GM21576 (cell line): ENCODE measurements around the gene PGA4.
"Not testable (repeated sequence)": the region's sequence is repeated elsewhere in the genome, so short reads cannot be mapped to it uniquely, and the experiment has no call there.

Experiments
- ATAC-seq: cut with Tn5 transposase; IDR thresholded peaks from one replicate; pipeline ENCODE4 v1.9.1; 2021; ENCODE audit warnings: mild to moderate bottlenecking, moderate library complexity; ENCODE audit not compliant: unreplicated experiment

Gene PGA4

DNA sequence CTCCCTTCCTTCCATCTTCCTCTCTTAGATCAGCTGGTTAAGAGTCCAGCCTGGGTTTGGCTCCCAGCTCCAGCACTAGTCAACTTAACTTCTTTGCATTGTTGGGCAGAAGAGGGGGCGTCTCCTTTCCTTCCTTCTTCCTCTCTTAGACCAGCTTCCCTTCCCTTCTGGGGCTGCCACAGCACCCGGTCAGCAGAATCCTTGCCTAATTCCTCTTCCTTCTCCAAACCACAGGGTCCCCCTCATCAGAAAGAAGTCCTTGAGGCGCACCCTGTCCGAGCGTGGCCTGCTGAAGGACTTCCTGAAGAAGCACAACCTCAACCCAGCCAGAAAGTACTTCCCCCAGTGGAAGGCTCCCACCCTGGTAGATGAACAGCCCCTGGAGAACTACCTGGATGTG, 18.3 kb upstream of the PGA4 start:
- not testable (repeated sequence) for ATAC-seq

DNA sequence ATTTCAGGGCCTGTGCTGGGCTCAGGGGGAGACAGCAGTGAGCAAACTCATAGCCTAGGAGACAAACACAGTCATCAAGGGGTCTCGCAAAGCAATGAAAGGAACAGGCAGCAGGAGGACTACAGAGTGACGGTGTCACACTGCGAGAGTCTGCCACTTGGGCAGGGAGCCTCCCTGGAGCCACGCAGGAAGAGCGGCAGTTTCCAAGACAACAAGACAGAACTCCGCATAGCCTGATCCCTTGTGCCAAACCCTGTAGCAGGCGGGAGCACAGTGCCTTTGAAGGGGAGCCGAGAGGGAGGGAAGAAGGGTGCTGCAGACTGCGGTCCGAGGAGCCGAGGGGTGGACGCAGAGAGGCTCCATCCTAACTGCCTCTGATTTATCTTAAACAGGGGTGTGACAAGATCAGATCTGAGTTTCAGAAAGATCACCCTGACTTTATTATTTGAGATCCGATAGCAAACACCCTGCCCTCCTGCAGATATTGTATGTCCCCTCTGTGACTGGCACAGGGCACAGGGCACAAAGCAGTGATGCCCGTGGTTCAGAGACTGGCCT, 17.6 kb upstream of the PGA4 start:
- not testable (repeated sequence) for ATAC-seq

DNA sequence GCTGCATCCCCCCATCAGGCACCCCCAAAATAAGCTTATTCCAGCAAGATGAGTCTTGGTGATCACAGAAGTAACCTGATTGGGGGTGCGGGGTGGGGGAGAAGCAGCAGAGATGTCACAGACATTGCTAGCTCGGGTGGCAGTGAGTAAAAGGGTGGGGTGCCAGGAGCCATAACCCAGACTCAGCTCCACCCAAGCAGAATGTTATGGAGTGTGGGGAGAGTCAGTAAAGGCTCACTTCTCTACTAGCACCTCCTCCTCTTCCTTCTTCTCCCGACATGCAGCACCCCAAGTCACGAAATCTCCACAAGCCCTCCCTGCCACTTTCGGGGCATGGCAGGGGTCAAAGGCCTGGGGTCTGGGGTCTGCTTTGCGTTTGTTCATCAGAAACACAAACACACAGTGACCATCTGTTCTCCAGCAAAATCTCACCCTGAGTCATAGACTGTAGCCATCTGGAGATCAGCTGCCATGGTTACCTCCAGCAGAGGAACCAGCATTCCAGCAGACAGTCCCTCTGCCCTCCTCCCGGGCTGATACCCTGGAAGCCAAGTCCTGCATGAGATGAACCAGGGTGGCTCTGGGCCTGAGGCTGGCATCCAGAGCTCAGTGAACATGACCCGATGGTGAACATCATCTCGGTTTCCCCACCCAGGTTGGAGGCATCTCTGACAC, 14.4 kb upstream of the PGA4 start:
- ATAC-seq = not testable (repeated sequence)

DNA sequence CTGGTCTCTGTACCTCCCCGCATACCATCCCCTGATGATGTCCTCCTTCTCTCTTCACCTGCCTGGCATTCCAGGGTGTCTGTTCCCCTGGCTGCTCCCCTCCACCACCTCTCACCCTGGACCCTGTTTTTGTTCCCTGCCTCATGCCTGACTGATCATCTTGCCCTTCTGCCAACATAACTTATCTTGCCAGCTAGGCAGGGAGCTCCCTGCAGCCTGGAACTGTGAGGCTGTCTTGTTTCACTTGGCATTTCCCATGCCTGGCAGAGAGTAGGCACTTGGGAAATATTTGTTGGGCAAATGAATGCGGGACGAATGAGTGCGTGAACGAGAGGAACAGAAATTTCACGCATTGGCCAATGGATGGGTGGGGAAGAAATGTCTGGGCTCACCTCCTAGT, 11.5 kb upstream of the PGA4 start:
- ATAC-seq = not testable (repeated sequence)

DNA sequence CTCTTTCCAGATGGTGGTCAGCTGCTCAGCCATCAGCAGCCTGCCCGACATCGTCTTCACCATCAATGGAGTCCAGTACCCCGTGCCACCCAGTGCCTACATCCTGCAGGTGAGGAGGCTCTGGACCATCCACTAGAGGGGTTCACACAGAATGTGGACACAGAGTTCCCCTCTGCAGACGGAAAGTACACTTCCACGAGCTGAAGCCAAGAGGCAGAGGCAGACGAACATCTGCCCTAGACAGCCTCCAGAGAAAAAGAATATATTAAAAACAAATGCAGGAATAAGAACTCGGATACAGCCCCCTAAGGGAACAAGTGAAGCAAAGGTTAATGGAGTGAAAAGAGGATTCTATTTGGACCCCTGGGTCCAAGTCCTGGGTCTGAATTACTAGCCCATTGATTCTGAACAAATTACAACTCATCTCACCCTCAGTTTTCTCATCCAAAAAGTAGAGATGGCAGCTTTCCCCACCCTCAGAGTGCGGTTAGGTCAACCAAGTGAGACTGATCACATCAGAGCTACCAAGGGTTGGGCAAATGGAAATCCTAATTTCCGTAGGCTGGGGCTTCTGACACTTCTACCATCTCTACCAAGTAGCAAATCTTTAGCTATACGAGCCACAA, 10.7 kb upstream of the PGA4 start:
- ATAC-seq = not testable (repeated sequence)

DNA sequence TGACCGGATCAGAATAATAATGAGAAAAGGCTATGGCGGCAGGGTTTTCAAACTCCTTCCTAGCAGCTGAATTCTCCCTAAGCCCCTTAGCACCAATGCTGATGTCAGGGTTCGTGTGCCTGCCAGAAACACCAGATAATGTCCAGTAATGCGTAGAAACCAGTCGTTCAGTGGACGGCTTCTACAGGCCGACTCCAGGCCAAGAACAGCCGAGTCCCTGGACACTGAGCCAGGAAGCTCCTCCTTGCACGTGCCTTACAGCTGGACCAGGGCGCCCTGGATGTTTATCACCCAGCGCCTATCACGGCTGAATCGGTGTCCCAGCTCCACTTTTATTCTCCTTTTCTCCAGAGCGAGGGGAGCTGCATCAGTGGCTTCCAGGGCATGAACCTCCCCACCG, 9.9 kb upstream of the PGA4 start:
- ATAC-seq = not testable (repeated sequence)

DNA sequence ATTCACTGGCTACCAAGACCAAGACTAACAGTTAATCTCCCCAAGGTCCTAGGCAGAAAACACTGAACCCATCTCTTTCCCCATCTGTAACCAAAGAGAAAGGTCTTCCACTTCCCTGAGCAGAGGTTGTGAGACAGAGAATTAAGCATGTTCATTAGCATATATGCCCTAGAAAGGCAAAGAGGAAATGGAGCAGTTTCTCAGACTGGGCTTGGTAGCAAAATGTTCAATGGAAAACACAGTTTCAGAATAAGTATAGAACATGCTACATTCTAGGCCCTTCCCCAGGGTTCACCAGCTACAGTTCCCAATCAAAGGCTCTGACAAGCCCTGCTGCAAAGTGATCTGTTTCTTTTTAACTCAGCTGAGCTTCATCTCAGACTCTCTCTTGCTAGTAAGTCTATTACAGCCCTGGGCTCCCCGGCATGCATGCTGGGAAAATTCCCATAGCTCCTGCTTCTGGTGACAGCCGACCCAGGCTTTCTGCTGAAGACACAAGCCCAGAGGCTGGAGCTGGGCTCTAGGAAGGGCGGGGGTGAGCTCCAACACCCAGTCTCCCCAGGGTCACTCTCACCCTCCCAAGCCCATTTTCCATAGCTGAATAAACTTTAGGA, 8.3 kb upstream of the PGA4 start:
- ATAC-seq = not testable (repeated sequence)

DNA sequence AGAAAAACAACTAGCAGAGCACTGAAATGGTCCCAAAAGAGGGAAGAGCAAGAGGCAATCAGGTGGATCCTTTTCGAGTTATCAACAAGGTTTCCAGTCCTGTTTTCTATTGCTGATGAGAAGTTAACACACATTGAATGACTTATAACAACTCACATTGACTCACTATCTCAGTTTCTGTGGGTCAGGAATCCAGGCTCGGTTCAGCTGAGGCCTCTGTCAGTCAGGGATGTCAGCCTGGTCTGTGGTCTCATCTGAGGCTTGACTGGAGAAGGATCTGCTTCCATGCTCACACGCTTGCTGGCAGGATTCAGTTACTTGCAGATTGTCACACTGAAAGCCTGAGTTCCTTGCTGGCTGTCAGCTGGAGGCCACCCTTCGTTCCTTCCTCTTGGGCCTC, 3.8 kb upstream of the PGA4 start:
- ATAC-seq = not testable (repeated sequence)

DNA sequence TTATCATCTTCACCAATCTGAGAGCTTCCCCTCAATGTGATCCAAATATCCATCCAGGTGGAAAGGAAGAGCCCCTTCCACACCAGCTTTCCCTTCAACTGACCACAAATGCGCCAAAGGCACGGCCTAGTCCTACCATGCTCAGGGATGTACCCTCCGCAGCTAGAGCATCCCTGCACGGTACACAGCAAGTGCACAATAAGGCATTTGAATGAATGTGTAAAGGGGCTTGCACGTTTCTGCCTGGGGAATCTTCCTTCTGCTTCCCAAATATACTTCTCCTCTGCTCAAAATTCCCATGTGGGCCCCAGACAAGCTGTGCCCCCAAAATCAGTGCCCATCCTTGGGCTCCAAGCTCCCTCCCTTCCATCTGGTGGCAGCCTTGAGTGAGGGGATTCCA, 3.1 kb upstream of the PGA4 start:
- not testable (repeated sequence) for ATAC-seq

DNA sequence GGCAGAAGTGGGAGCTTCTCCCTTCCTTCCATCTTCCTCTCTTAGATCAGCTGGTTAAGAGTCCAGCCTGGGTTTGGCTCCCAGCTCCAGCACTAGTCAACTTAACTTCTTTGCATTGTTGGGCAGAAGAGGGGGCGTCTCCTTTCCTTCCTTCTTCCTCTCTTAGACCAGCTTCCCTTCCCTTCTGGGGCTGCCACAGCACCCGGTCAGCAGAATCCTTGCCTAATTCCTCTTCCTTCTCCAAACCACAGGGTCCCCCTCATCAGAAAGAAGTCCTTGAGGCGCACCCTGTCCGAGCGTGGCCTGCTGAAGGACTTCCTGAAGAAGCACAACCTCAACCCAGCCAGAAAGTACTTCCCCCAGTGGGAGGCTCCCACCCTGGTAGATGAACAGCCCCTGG, 545 bp downstream of the PGA4 start:
- not testable (repeated sequence) for ATAC-seq

DNA sequence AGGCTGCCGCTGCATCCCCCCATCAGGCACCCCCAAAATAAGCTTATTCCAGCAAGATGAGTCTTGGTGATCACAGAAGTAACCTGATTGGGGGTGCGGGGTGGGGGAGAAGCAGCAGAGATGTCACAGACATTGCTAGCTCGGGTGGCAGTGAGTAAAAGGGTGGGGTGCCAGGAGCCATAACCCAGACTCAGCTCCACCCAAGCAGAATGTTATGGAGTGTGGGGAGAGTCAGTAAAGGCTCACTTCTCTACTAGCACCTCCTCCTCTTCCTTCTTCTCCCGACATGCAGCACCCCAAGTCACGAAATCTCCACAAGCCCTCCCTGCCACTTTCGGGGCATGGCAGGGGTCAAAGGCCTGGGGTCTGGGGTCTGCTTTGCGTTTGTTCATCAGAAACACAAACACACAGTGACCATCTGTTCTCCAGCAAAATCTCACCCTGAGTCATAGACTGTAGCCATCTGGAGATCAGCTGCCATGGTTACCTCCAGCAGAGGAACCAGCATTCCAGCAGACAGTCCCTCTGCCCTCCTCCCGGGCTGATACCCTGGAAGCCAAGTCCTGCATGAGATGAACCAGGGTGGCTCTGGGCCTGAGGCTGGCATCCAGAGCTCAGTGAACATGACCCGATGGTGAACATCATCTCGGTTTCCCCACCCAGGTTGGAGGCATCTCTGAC, 4.5 kb downstream of the PGA4 start:
- not testable (repeated sequence) for ATAC-seq

DNA sequence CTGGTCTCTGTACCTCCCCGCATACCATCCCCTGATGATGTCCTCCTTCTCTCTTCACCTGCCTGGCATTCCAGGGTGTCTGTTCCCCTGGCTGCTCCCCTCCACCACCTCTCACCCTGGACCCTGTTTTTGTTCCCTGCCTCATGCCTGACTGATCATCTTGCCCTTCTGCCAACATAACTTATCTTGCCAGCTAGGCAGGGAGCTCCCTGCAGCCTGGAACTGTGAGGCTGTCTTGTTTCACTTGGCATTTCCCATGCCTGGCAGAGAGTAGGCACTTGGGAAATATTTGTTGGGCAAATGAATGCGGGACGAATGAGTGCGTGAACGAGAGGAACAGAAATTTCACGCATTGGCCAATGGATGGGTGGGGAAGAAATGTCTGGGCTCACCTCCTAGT, 7.3 kb downstream of the PGA4 start:
- not testable (repeated sequence) for ATAC-seq

DNA sequence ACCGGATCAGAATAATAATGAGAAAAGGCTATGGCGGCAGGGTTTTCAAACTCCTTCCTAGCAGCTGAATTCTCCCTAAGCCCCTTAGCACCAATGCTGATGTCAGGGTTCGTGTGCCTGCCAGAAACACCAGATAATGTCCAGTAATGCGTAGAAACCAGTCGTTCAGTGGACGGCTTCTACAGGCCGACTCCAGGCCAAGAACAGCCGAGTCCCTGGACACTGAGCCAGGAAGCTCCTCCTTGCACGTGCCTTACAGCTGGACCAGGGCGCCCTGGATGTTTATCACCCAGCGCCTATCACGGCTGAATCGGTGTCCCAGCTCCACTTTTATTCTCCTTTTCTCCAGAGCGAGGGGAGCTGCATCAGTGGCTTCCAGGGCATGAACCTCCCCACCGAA, 8.9 kb downstream of the PGA4 start:
- not testable (repeated sequence) for ATAC-seq

DNA sequence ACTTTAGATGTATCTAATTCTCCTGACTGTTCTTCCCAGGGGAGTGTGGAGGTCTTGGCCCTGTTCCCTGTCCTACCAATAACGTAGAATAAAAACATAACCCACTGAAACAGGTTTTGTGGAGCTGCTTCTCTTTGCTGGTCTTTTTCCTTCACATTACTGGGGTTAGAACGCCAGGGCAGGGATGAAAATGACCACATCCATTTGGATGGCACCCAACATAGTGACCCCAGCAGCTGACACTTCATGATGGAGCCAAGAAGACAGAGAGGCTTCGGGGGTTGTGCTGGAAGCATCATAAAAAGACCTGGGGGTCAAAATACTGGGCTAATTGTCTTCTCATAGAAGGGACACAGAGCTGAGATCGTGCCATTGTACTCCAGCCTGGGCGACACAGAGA, 9.4 kb downstream of the PGA4 start:
- not testable (repeated sequence) for ATAC-seq

DNA sequence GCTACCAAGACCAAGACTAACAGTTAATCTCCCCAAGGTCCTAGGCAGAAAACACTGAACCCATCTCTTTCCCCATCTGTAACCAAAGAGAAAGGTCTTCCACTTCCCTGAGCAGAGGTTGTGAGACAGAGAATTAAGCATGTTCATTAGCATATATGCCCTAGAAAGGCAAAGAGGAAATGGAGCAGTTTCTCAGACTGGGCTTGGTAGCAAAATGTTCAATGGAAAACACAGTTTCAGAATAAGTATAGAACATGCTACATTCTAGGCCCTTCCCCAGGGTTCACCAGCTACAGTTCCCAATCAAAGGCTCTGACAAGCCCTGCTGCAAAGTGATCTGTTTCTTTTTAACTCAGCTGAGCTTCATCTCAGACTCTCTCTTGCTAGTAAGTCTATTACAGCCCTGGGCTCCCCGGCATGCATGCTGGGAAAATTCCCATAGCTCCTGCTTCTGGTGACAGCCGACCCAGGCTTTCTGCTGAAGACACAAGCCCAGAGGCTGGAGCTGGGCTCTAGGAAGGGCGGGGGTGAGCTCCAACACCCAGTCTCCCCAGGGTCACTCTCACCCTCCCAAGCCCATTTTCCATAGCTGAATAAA, 10.5 kb downstream of the PGA4 start:
- ATAC-seq = not testable (repeated sequence)

DNA sequence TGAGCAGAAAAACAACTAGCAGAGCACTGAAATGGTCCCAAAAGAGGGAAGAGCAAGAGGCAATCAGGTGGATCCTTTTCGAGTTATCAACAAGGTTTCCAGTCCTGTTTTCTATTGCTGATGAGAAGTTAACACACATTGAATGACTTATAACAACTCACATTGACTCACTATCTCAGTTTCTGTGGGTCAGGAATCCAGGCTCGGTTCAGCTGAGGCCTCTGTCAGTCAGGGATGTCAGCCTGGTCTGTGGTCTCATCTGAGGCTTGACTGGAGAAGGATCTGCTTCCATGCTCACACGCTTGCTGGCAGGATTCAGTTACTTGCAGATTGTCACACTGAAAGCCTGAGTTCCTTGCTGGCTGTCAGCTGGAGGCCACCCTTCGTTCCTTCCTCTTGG, 15.0 kb downstream of the PGA4 start:
- ATAC-seq = not testable (repeated sequence)

DNA sequence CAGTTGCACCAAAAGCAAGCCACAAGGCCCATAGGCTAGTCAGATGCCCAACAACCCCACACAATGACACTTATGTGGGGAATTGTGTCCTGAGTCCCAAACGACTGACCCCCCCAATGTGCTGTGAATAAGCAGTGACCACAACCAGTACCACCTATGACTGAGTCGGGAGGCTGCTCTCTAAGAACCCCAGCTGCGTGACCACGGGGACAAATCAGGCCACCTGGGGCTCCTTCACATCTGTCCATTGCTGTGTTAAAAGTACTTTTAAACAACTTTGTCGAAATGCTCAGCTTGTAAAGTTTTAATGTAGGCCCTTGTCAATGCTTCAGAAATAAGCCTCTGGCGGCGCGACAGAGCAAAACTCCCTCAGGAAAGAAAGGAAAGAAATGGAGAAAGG, 18.1 kb downstream of the PGA4 start:
- not testable (repeated sequence) for ATAC-seq

DNA sequence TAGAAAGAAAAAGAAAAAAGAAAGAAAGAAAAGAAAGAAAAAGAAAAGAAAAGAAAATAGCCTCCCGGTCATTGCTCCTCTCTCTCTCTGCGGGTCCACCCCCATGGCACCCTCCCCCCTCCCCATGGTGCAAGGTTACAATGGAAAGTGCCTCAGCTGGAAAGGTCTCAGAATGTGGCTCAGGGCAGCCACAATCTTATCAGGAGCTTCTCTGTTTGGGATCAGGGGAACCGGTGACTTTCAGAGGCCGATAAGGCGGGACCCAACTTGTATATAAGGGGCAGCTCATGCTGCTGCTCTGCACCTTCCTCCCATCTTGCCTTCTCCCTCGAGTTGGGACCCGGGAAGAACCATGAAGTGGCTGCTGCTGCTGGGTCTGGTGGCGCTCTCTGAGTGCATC, 18.7 kb downstream of the PGA4 start, which contains the start of gene PGA5:
Gene PGA5, plus strand, starts transcription at position 301 of the 400 bp plus-strand sequence. Its CDS starts 52 bp downstream, at position 353.
- ATAC-seq = not testable (repeated sequence)

DNA sequence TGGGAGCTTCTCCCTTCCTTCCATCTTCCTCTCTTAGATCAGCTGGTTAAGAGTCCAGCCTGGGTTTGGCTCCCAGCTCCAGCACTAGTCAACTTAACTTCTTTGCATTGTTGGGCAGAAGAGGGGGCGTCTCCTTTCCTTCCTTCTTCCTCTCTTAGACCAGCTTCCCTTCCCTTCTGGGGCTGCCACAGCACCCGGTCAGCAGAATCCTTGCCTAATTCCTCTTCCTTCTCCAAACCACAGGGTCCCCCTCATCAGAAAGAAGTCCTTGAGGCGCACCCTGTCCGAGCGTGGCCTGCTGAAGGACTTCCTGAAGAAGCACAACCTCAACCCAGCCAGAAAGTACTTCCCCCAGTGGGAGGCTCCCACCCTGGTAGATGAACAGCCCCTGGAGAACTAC, 19.4 kb downstream of the PGA4 start:
- ATAC-seq = not testable (repeated sequence)

DNA sequence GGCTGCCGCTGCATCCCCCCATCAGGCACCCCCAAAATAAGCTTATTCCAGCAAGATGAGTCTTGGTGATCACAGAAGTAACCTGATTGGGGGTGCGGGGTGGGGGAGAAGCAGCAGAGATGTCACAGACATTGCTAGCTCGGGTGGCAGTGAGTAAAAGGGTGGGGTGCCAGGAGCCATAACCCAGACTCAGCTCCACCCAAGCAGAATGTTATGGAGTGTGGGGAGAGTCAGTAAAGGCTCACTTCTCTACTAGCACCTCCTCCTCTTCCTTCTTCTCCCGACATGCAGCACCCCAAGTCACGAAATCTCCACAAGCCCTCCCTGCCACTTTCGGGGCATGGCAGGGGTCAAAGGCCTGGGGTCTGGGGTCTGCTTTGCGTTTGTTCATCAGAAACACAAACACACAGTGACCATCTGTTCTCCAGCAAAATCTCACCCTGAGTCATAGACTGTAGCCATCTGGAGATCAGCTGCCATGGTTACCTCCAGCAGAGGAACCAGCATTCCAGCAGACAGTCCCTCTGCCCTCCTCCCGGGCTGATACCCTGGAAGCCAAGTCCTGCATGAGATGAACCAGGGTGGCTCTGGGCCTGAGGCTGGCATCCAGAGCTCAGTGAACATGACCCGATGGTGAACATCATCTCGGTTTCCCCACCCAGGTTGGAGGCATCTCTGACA, 23.3 kb downstream of the PGA4 start:
- ATAC-seq = not testable (repeated sequence)
